GM23248 (cell line): ENCODE measurements around the gene B9D2.

Source experiments
- EZH2 ChIP-seq: fragments of 200-600 bp; sonication (generic); IDR thresholded peaks from 2 replicates; pipeline ENCODE4 v1.6.1; 2018; ENCODE audit warnings: antibody characterized with exemption, mild to moderate bottlenecking; ENCODE audit not compliant: insufficient read depth, poor library complexity, severe bottlenecking
- EZH2phosphoT487 ChIP-seq: fragments of 200-600 bp; sonication (generic); IDR thresholded peaks from 2 replicates; pipeline ENCODE4 v1.6.1; 2018; ENCODE audit warnings: antibody characterized with exemption, moderate library complexity, mild to moderate bottlenecking, low read depth; ENCODE audit not compliant: insufficient read depth

DNA sequence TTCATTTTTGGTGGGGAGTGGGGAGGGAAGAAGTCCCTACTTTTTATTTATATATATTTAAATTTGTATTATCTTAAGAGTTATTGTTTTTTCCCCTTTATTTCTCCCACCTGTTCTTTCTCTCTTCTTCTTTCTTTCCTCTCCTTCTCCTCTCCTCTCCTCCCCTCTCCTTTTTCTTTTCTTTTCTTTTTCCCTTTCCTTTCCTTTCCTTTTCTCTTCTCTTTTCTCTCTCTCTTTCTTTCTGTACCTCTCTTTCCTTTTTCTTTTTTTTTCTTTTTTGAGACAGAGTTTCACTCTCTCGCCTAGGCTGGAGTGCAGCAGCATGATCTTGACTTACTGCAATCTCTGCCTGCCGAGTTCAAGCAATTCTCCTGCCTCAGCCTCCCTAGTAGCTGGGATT, 35.6 kb upstream of the B9D2 start:
- TF ChIP-seq EZH2: no peak
- TF ChIP-seq EZH2phosphoT487: no peak
